Stimulated activated CD4-positive, alpha-beta T cell treated with anti-CD3 and anti-CD28 coated beads, Interleukin-4, amount 100 ng/mL, for 1 hour (primary cell): ENCODE data around the gene C1GALT1C1L.
A peak's percentile ranks its signal among the peaks of the same experiment; 100 is the strongest.
"Not testable (repeated sequence)": the region's sequence is repeated elsewhere in the genome, so short reads cannot be mapped to it uniquely, and the experiment has no call there.

ENCODE experiments used
- DNase-seq: peaks from one replicate; pipeline ENCODE4 v3.0.0-alpha.2; 2020

C1GALT1C1L gene

DNA sequence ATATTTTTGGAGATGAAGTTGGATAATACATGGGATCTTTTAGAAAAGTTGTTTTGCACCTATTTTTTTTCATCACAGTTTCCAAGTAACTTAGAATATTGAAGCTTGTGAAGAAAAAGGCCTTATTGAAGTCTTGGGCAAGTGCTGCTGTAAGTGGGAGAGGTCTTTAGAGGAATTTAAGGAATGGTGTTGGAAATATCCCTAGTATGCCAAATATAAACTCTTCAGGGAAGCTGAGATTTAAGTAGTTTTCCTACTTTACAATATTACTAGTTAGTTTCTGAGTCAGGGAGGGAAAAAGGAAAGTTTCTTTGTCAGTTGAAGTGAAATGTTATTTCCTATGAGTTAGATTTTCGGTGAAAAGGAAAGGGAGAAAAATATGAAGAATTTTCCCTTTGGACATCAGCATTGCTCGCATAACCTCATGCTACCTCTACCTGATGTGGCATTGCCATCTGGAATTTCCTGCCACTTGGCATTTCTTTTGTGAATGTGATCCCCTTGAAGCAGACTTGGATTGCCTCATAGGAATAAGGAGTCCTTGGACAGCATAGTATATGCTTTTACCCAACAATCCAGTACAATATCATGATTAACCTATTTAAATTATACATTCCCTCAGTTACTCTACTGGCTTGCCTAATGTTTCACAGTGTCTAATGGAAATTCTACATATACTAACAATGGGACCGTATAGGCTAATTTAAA is 27.1 kb downstream of the C1GALT1C1L start:
- DNase-seq: no peak

- no peak for DNase-seq
Measured at GRCh38 chr2:43643680-43644079, 32.5 kb downstream of the C1GALT1C1L start.

GRCh38 chr2:43642363-43642762 is 33.9 kb downstream of the C1GALT1C1L start:
- DNase-seq: no peak

DNA sequence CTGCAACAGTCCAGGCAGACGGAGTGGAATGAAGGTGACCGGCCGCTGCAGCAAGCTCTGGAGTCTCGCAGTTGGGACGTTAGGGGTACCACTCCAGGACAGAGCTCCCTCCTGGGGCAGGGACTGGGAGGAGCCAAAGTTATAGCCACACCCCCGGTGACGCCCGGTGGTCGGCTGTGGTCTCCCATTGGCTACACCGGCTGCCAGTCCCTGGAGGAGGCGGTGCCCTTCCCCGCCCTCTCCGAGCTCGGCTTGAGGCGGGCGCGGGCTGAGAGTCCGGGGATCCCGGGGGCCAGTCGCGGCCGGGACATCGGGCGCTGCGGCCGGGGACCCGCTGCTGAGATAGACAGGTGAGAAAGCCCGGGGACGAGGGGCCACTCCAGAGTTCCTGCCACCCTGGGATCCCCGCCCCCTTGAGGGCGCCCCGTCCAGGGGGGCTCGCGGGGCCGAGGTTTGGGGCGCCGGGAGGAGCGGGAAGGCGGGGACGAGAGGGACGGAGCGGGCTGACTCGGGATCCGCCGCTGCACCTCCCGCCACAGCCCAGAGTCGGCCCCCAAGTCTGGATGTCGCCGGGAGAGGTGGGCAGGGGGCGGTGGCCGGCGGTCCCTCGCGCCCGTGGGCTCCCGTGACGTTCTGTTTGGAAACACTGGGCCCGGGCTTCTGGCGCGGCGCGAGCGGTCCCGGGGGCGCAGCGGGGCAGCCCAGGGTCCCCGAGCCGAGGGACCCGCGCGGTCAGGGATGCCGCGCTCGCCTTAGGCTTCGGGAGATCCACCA is 39.0 kb downstream of the C1GALT1C1L start, which contains the start of gene PLEKHH2:
PLEKHH2 (plus strand) TSS at position 231 of the 774 bp plus-strand sequence. CDS start 7,414 bp downstream, outside the sequence.
- DNase-seq: peak; percentile 90

GRCh38 chr2:43636621-43637020 is 39.6 kb downstream of the C1GALT1C1L start:
- peak; percentile 3 for DNase-seq

GRCh38 chr2:43636153-43636552 is 40.1 kb downstream of the C1GALT1C1L start:
- DNase-seq: not testable (repeated sequence)

DNA sequence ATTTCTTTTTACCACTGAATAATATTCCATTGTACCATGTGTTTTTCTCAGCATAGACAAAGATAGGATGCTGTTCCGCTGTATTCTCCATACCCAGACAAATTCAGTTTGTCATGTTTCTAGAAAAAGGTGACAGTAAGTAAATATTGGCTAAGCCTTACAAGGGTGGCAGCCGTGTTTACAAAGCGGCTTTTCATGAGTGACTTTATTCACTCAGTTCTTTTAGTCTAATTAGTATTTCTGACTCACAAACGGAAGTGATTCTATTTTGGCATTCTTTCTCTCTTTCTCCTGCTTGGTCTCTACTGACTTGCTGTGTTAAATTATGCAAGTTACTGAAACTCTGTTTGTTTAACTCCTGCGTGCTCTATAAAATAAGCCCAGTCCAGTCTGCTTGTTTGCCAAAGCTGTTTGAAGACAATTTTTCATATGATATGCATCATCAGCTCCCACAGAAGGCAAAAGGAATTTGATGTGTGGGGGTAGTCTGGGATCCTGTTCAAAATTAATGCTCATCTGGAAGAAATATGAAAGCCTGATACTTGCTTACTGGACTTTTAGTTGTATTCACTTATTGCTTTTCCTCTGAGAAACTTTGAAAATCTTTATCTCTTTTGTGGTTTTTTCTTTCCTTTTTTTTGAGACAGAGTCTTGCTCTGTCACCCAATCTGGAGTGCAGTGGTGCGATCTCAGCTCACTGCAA is 41.5 kb downstream of the C1GALT1C1L start:
- no peak for DNase-seq

DNA sequence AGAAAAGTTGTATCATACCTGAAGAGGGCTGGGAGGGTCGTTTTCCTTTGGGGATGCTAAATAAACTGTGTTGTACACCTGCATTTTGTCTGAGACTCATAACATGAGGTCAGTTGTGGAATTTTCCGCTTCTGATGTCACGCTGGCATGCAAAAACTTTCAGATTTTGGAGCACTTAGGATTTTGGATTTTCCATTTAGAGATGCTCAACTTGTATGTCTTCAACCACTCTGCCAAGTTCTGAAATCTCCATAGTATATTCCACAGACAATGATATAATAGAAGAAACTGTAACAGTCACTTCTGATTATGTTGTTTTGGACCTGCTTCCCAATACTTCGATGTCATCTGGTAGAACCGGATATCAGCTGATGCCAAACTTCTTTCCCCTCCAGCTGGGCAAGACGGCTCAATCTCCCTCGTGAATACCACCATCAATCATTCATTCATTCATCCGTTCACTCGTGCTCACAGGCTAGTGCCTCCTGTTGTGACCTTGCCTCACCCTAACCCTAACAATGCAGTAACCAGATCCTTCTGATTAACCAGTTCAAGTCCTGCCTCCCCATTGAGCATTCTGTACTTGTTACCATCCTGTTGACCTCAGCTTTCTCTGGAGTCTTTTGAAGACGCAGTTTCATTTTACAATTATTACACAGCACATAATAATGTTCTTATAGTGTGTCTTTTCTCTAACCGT is 44.5 kb downstream of the C1GALT1C1L start:
- DNase-seq: no peak
